Stimulated activated CD4-positive, alpha-beta T cell treated with anti-CD3 and anti-CD28 coated beads, Interleukin-1b, Interleukin-23, amount 100 ng/mL, for 48 hours (primary cell): ENCODE measurements around the gene ZNF407.

Experiments used
- DNase-seq: peaks from one replicate; pipeline ENCODE4 v3.0.0-alpha.2; 2020

ZNF407 gene

GRCh38 chr18:74897971-74898657, 300.4 kb downstream of the ZNF407 start:
- DNase-seq, result no peak

- DNase-seq, result no peak
These were observed 301.3 kb downstream of the ZNF407 start for GRCh38 chr18:74898965-74899364.

GRCh38 chr18:74899554-74899953, 301.9 kb downstream of the ZNF407 start:
- no peak for DNase-seq

- no peak for DNase-seq
These were observed 303.9 kb downstream of the ZNF407 start for GRCh38 chr18:74901362-74902146.

GRCh38 chr18:74902147-74902455, 304.4 kb downstream of the ZNF407 start:
- no peak for DNase-seq

- DNase-seq, result no peak
These were observed 307.6 kb downstream of the ZNF407 start for GRCh38 chr18:74905247-74905646.

- DNase-seq, result no peak
These were observed 308.5 kb downstream of the ZNF407 start for GRCh38 chr18:74906184-74906583.

GRCh38 chr18:74914052-74914591, 316.5 kb downstream of the ZNF407 start:
- no peak for DNase-seq

- DNase-seq, result no peak
These were observed 317.0 kb downstream of the ZNF407 start for GRCh38 chr18:74914648-74915047.

GRCh38 chr18:74916773-74917393, 319.2 kb downstream of the ZNF407 start:
- no peak for DNase-seq

- DNase-seq, result no peak
These were observed 320.7 kb downstream of the ZNF407 start for GRCh38 chr18:74918276-74918790.

- DNase-seq, result no peak
These were observed 323.6 kb downstream of the ZNF407 start for GRCh38 chr18:74921057-74921820.

- DNase-seq, result no peak
These were observed 328.4 kb downstream of the ZNF407 start for GRCh38 chr18:74926051-74926450.

GRCh38 chr18:74928194-74928968, 330.7 kb downstream of the ZNF407 start:
- no peak for DNase-seq

- no peak for DNase-seq
These were observed 331.4 kb downstream of the ZNF407 start for GRCh38 chr18:74929110-74929509.

- no peak for DNase-seq
These were observed 332.9 kb downstream of the ZNF407 start for GRCh38 chr18:74930616-74931015.

- no peak for DNase-seq
These were observed 336.3 kb downstream of the ZNF407 start for GRCh38 chr18:74933930-74934329.

- DNase-seq, result no peak
These were observed 337.8 kb downstream of the ZNF407 start for GRCh38 chr18:74935434-74935833.

GRCh38 chr18:74936343-74936742, 338.7 kb downstream of the ZNF407 start:
- no peak for DNase-seq

GRCh38 chr18:74937291-74937690, 339.6 kb downstream of the ZNF407 start:
- DNase-seq, result no peak

- DNase-seq, result no peak
These were observed 343.2 kb downstream of the ZNF407 start for GRCh38 chr18:74940856-74941255.

GRCh38 chr18:74942319-74942910, 344.7 kb downstream of the ZNF407 start:
- no peak for DNase-seq
